Renal cortical epithelial cell (primary cell): ENCODE results near the gene UBE3C. TPM values are rescaled to one million over a fixed set of nuclear protein-coding genes. Genes with fewer than 3 reads are reported as not detected.

Experiments
- DNase-seq: peaks from one replicate; pipeline ENCODE4 v3.0.0-alpha.2; 2011; ENCODE audit warnings: low read depth
- total RNA-seq: library from RNA; depleted of rRNA; stranded (reverse); fragments of >200 nt; gene quantifications from 2 replicates; pipeline ENCODE4 v1.2.3, GENCODE V29; 2014

UBE3C gene
- total RNA-seq, 1 donor from 2014 or later: 102 TPM

GRCh38 chr7:157292770-157293412, 154.2 kb downstream of the UBE3C start:
- no peak for DNase-seq

- DNase-seq: no peak
Observed at GRCh38 chr7:157293413-157293788, 154.7 kb downstream of the UBE3C start.

GRCh38 chr7:157294773-157295172, 156.0 kb downstream of the UBE3C start:
- DNase-seq: no peak

GRCh38 chr7:157295338-157295737, 156.6 kb downstream of the UBE3C start:
- no peak for DNase-seq

GRCh38 chr7:157297185-157297584, 158.5 kb downstream of the UBE3C start:
- no peak for DNase-seq

- no peak for DNase-seq
Observed at GRCh38 chr7:157299317-157299612, 160.5 kb downstream of the UBE3C start.

- peak; percentile 62 for DNase-seq
Observed at GRCh38 chr7:157299613-157300368, 161.1 kb downstream of the UBE3C start.

- DNase-seq: no peak
Observed at GRCh38 chr7:157300369-157300825, 161.7 kb downstream of the UBE3C start.

- DNase-seq: no peak
Observed at GRCh38 chr7:157301610-157302120, 162.9 kb downstream of the UBE3C start.

GRCh38 chr7:157306846-157307838, 168.4 kb downstream of the UBE3C start:
- DNase-seq: no peak

- DNase-seq: peak; percentile 78
Observed at GRCh38 chr7:157309988-157310668, 171.4 kb downstream of the UBE3C start.

- no peak for DNase-seq
Observed at GRCh38 chr7:157310676-157311185, 172.0 kb downstream of the UBE3C start.

- DNase-seq: no peak
Observed at GRCh38 chr7:157312941-157313340, 174.2 kb downstream of the UBE3C start.

- no peak for DNase-seq
Observed at GRCh38 chr7:157313645-157314044, 174.9 kb downstream of the UBE3C start.

GRCh38 chr7:157318015-157318706, 179.4 kb downstream of the UBE3C start:
- DNase-seq: no peak

Other genes starting within 250 kb of the UBE3C start
- 65.2 and 66.5 TPM in 2 replicates for gene LMBR1, start 245.7 kb upstream of the UBE3C start, total RNA-seq
- 12.9 and 20.1 TPM in 2 replicates for gene NOM1, start 189.2 kb upstream of the UBE3C start, total RNA-seq
- 0.55 and 0.87 TPM in 2 replicates for gene MNX1, start 128.3 kb upstream of the UBE3C start, total RNA-seq
- gene DNAJB6, start 198.1 kb downstream of the UBE3C start, total RNA-seq: 121 and 200 TPM in 2 replicates